GM12891 (cell line): Measurements from ENCODE around the gene FURIN.

Source experiments
- POLR2A ChIP-seq: IDR thresholded peaks from 2 replicates; pipeline ENCODE4 v1.6.1; 2011; ENCODE audit warnings: low read depth, low read length, control low read depth
- POU2F2 ChIP-seq: IDR thresholded peaks from 2 replicates; pipeline ENCODE4 v1.6.1; 2011; ENCODE audit warnings: low read depth, mild to moderate bottlenecking, control low read depth, low read length, moderate library complexity
- TAF1 ChIP-seq: IDR thresholded peaks from 2 replicates; pipeline ENCODE4 v1.6.1; 2011; ENCODE audit warnings: low read depth, low read length, control low read depth

DNA sequence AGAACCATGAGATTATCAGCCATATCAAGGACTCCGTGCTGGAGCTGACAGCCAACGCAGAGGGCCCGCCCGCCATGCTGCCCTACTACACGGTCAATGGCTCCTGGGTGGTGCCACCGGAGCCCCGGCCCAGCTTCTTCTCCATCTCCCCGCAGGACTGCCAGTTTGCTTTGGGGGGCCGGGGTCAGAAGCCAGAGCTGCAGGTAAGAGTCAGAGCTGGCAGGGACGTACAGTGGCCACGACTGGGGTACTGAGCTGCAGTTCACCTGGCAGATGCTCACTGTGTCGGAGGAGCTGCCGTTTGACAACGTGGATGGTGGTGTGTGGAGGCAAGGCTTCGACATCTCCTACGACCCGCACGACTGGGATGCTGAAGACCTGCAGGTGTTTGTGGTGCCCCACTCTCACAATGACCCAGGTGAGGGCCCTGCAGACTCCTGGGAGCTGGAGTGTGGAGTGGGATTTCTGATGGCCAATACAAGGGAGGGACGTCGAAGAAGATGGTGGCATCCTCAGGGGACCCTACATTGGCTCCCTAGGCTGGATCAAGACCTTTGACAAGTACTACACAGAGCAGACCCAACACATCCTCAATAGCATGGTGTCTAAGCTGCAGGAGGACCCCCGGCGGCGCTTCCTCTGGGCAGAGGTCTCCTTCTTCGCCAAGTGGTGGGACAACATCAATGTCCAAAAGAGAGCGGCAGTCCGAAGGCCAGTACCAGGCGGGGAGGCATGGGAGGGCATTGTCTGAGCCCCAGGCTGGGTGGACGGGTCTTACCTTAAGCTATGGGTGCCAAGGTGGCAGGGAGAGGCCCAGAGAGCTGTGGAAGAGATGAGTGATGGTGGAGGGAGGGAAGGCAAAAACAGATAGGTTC is 37.2 kb downstream of the FURIN start:
- TF ChIP-seq POLR2A = no peak
- TF ChIP-seq TAF1 = no peak
- TF ChIP-seq POU2F2 = no peak
